GM10266 (cell line): ENCODE results near the gene NLN.
"Not testable (repeated sequence)": the region's sequence is repeated elsewhere in the genome, so short reads cannot be mapped to it uniquely, and the experiment has no call there.

ENCODE experiments used
- DNase-seq: peaks from one replicate; pipeline ENCODE4 v3.0.0; 2012; ENCODE audit errors: extremely low spot score
- TF ChIP-seq, protein P1 (sequence below): IDR thresholded peaks from 2 replicates; pipeline ENCODE4 v1.5.1; 2012; ENCODE audit warnings: mild to moderate bottlenecking, low read depth; ENCODE audit not compliant: control insufficient read depth, insufficient read depth; ENCODE audit errors: missing control alignments

The NLN gene

DNA sequence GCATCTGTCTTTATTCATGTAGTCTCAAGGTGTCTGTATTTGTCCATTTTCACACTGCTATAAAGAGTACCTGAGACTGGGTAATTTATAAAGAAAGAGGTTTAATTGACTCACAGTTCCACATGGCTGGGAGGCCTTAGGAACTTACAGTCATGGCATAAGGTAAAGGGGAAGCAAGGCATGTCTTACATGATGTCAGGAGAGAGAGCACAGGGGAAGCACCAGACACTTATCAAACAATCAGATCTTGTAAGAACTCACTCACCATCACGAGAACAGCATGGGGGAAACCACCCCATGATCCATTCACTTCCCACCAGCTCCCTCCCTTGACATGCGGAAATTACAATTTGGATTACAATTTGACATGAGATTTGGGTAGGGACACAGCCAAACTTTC lies 44.2 kb downstream of the NLN start:
- TF ChIP-seq, protein P1, sequence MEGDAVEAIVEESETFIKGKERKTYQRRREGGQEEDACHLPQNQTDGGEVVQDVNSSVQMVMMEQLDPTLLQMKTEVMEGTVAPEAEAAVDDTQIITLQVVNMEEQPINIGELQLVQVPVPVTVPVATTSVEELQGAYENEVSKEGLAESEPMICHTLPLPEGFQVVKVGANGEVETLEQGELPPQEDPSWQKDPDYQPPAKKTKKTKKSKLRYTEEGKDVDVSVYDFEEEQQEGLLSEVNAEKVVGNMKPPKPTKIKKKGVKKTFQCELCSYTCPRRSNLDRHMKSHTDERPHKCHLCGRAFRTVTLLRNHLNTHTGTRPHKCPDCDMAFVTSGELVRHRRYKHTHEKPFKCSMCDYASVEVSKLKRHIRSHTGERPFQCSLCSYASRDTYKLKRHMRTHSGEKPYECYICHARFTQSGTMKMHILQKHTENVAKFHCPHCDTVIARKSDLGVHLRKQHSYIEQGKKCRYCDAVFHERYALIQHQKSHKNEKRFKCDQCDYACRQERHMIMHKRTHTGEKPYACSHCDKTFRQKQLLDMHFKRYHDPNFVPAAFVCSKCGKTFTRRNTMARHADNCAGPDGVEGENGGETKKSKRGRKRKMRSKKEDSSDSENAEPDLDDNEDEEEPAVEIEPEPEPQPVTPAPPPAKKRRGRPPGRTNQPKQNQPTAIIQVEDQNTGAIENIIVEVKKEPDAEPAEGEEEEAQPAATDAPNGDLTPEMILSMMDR, result no peak
- no peak for DNase-seq

- TF ChIP-seq, protein P1, result no peak
- no peak for DNase-seq
Observed at GRCh38 chr5:65766781-65767180, 44.8 kb downstream of the NLN start.

DNA sequence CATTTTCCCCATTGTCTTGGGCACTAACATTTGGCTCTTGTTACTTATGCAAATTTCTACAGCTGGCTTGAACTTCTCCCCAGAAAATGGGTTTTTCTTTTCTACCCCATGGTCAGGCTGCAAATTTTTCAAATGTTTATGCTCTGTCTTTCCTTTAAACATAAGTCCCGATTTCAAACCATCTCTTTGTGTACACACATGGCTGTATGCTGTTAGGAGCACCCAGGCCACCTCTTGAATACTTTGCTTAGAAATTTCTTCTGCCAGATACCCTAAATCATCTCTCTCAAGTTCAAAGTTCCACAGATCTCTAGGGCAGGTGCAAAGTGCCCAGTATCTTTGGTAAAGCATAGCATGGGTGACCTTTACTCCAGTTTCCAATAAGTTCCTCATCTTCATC lies 45.6 kb downstream of the NLN start:
- DNase-seq, result no peak
- TF ChIP-seq, protein P1, result no peak

GRCh38 chr5:65768723-65769346 lies 46.8 kb downstream of the NLN start:
- TF ChIP-seq, protein P1, result no peak
- DNase-seq, result no peak

- no peak for DNase-seq
- TF ChIP-seq, protein P1, result no peak
Observed at GRCh38 chr5:65769539-65769938, 47.5 kb downstream of the NLN start.

DNA sequence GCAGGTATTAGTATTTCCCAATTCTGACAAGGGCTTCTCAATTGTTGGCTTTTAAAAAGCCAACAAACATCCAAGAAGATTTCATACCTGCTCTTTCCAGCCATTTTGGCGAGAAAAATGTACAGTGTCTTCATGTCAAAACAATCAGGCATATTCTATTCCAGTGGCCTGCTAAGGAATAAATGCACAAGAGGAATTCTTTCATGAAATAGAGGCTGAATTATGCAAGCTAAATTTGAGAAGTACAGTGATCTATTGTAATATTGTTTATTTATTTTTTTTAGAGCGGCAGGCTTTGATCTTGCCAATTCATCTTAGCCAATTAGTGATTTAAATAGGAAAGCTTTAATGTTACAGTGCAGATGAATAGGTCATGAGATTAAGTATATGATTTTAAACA lies 49.3 kb downstream of the NLN start:
- DNase-seq, result no peak
- TF ChIP-seq, protein P1, result no peak

DNA sequence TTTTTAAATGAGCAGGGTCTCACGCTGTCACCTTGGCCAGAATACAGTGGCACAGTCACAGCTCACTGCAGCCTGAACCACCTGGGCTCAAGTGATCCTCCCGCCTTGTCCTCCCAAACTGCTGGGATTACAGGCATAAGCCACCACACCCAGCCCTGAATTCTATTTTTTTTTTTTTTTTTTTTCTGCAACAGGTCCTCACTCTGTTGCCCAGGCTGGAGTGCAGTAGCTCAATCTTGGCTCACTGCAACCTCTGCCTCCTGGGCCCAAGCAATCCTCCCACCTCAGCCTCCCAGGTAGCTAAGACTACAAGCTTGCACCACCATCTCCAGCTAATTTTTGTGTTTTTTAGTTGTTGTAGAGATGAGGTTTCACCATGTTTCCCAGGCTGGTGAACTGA lies 51.0 kb downstream of the NLN start:
- not testable (repeated sequence) for DNase-seq

GRCh38 chr5:65774346-65774745 lies 52.3 kb downstream of the NLN start:
- TF ChIP-seq, protein P1, result no peak
- peak; percentile 21 for DNase-seq
